RCC 7860 (cell line): Measurements from ENCODE around the gene RAB36.

ENCODE experiments used
- DNase-seq: peaks from one replicate; pipeline ENCODE4 v3.0.0-alpha.2; 2015; ENCODE audit warnings: low spot score
- FAIRE-seq: peaks from 2 replicates; lab custom pipeline; 2012; peaks lifted over from hg19 to GRCh38; lab: Jason Lieb, UNC

Gene RAB36

GRCh38 chr22:23108249-23109078 is 36.8 kb upstream of the RAB36 start:
- FAIRE-seq = no peak
- no peak for DNase-seq

GRCh38 chr22:23109079-23109347 is 36.3 kb upstream of the RAB36 start:
- DNase-seq = no peak
- FAIRE-seq = no peak

GRCh38 chr22:23109441-23109978 is 35.8 kb upstream of the RAB36 start:
- FAIRE-seq = no peak
- no peak for DNase-seq

GRCh38 chr22:23110190-23110921 is 34.9 kb upstream of the RAB36 start:
- DNase-seq (no peak), FAIRE-seq (no peak)

GRCh38 chr22:23110922-23111527 is 34.3 kb upstream of the RAB36 start:
- FAIRE-seq (no peak), DNase-seq (no peak)

- DNase-seq (no peak), FAIRE-seq (no peak)
Measured at GRCh38 chr22:23112472-23113012, 32.7 kb upstream of the RAB36 start.

- no peak for FAIRE-seq
- no peak for DNase-seq
Measured at GRCh38 chr22:23113067-23113846, 32.0 kb upstream of the RAB36 start.

GRCh38 chr22:23113847-23114720 is 31.2 kb upstream of the RAB36 start:
- no peak for FAIRE-seq

GRCh38 chr22:23114721-23115020 is 30.6 kb upstream of the RAB36 start:
- DNase-seq (no peak), FAIRE-seq (no peak)

More at GRCh38 chr22:23113847-23114720, 31.2 kb upstream of the RAB36 start:
- no peak for DNase-seq

- no peak for DNase-seq
- no peak for FAIRE-seq
Measured at GRCh38 chr22:23115369-23115768, 29.9 kb upstream of the RAB36 start.

- FAIRE-seq = no peak
- DNase-seq = no peak
Measured at GRCh38 chr22:23115825-23116494, 29.3 kb upstream of the RAB36 start.

- no peak for FAIRE-seq
- DNase-seq = no peak
Measured at GRCh38 chr22:23116506-23117263, 28.6 kb upstream of the RAB36 start.

- DNase-seq (no peak), FAIRE-seq (no peak)
Measured at GRCh38 chr22:23117275-23117674, 28.0 kb upstream of the RAB36 start.

- no peak for FAIRE-seq
- DNase-seq = no peak
Measured at GRCh38 chr22:23117891-23118646, 27.2 kb upstream of the RAB36 start.

- no peak for FAIRE-seq
- DNase-seq = no peak
Measured at GRCh38 chr22:23118647-23119493, 26.4 kb upstream of the RAB36 start.

GRCh38 chr22:23119494-23120414 is 25.5 kb upstream of the RAB36 start:
- DNase-seq (no peak), FAIRE-seq (no peak)
